Measurements from ENCODE around the gene GABRG1.

GABRG1 gene

GRCh38 chr4:46123913-46124755 is at the start of gene GABRG1:
Gene GABRG1, minus strand, starts transcription at chr4:46124054. Its CDS starts 141 bp downstream, at chr4:46123913.
- DNase-seq, result no peak

GRCh38 chr4:46146993-46147392 is 23.1 kb upstream of the GABRG1 start:
- no peak for DNase-seq

- no peak for DNase-seq
These were observed 7.7 kb upstream of the GABRG1 start for GRCh38 chr4:46131498-46132057.

GRCh38 chr4:46124773-46125413 is 1.0 kb upstream of the GABRG1 start:
- no peak for DNase-seq

GRCh38 chr4:46081674-46082073 is 42.2 kb downstream of the GABRG1 start:
- DNase-seq, result no peak

- no peak for DNase-seq
These were observed 42.6 kb downstream of the GABRG1 start for GRCh38 chr4:46081248-46081647.

- no peak for DNase-seq
These were observed 50.1 kb downstream of the GABRG1 start for GRCh38 chr4:46073778-46074177.

GRCh38 chr4:46051392-46051791 is 72.5 kb downstream of the GABRG1 start:
- no peak for DNase-seq

- no peak for DNase-seq
These were observed 91.8 kb downstream of the GABRG1 start for GRCh38 chr4:46032056-46032455.

GRCh38 chr4:46016306-46016705 is 107.5 kb downstream of the GABRG1 start:
- no peak for DNase-seq

GRCh38 chr4:45992728-45993127 is 131.1 kb downstream of the GABRG1 start:
- DNase-seq, result no peak

GRCh38 chr4:45989775-45990174 is 134.1 kb downstream of the GABRG1 start:
- DNase-seq, result no peak

- DNase-seq, result no peak
These were observed 136.0 kb downstream of the GABRG1 start for GRCh38 chr4:45987858-45988257.
